ENCODE measurements around the gene SLC43A2. TPM values are rescaled to one million over a fixed set of nuclear protein-coding genes. Genes with fewer than 3 reads are reported as not detected.

Gene SLC43A2
- total and polyA plus RNA-seq, 2 donors (not counting 3 experiments of a cell fraction or from before 2014, with no cell fraction given), result 41.7 to 52.0 TPM

- H3K79me2 ChIP-seq (ENCODE audit: control insufficient read depth, insufficient read depth, low read length), result no peaks in the 10 kb centered on the region
- BruUV-seq (replicated peaks), result no TSS peak
- H3K27ac ChIP-seq (ENCODE audit: insufficient read depth, low read depth, low read length), result no peak overlapping the region
- ChIA-PET CTCF (interaction anchor here (2.3 kb wide), 1 partner anchor 46 kb away, joined by 10 read pairs; no protein-coding TSS in a partner anchor), POLR2A (no interaction called here)
- FAIRE-seq (no peak), DNase-seq (ENCODE audit: low read depth, low spot score) (no peak)
- peaks cover 0 to 5% of the 10 kb centered on the region in 2 experiments for H3K36me3 ChIP-seq (ENCODE audit: control insufficient read depth in 2 of 2, extremely low read depth in 1 of 2, insufficient read depth in 2 of 2, low read length in 2 of 2)
- no peak for TF ChIP-seq EZH2 (IDR thresholded peaks at IDR 0.05; ENCODE audit: borderline replicate concordance, low read depth, low read length, severe bottlenecking)
- no peak for TF ChIP-seq POLR2A (IDR thresholded peaks at IDR 0.05; ENCODE audit: low read depth, low read length)
- TF ChIP-seq MYC (IDR thresholded peaks at IDR 0.05; ENCODE audit: low read depth, low read length), result no peak
- no peak overlapping the region for H2AFZ ChIP-seq (ENCODE audit: low read depth, low read length)
- no peaks in the 10 kb centered on the region for H3K9me1 ChIP-seq (replicated peaks; ENCODE audit: control insufficient read depth, extremely low read depth, insufficient read depth, low read length)
- no peak overlapping the region for H3K4me3 ChIP-seq (replicated peaks in 1 of 3; ENCODE audit: insufficient read depth in 1 of 3, low read depth in 1 of 3, low read length in 3 of 3)
- intact Hi-C loops (cut with micrococcal nuclease), result no loop called here
- H3K9me3 ChIP-seq (replicated peaks; ENCODE audit: control insufficient read depth, insufficient read depth, low read length), result no peaks in the 10 kb centered on the region
- H3K4me1 ChIP-seq (ENCODE audit: control insufficient read depth, extremely low read depth, insufficient read depth, low read length), result peaks cover 25% of the 10 kb centered on the region
- no peaks in the 10 kb centered on the region for H3K27me3 ChIP-seq (ENCODE audit: control insufficient read depth in 2 of 2, insufficient read depth in 2 of 2, low read length in 2 of 2)
- H3K9ac ChIP-seq (replicated peaks; ENCODE audit: extremely low read depth, insufficient read depth, low read length), result no peak overlapping the region
- no peaks in the 10 kb centered on the region for H4K20me1 ChIP-seq (replicated peaks; ENCODE audit: control insufficient read depth, extremely low read depth, insufficient read depth, low read length)
- no peak overlapping the region for H3K4me2 ChIP-seq (ENCODE audit: insufficient read depth, low read length)
- dilution Hi-C loops (cut with MboI; ENCODE audit: extremely low pct_ligation_motif_present, low sequenced_read_pairs), result no loop called here
Measured at GRCh38 chr17:1620486-1620885, 8.1 kb downstream of the SLC43A2 start.

GRCh38 chr17:1617620-1618174, 10.9 kb downstream of the SLC43A2 start:
- Histone ChIP-seq H4K20me1 (replicated peaks; ENCODE audit: control insufficient read depth, extremely low read depth, insufficient read depth, low read length) (no peaks in the 10 kb centered on the region), H3K79me2 (ENCODE audit: control insufficient read depth, insufficient read depth, low read length) (no peaks in the 10 kb centered on the region), H3K27ac (ENCODE audit: insufficient read depth, low read depth, low read length) (peak overlapping the region; percentile 80), H3K27me3 (ENCODE audit: control insufficient read depth in 2 of 2, insufficient read depth in 2 of 2, low read length in 2 of 2) (no peaks in the 10 kb centered on the region), H3K9ac (replicated peaks; ENCODE audit: extremely low read depth, insufficient read depth, low read length) (peak overlapping the region; percentile 41), H2AFZ (ENCODE audit: low read depth, low read length) (peak overlapping the region; percentile 49), H3K36me3 (ENCODE audit: control insufficient read depth in 2 of 2, extremely low read depth in 1 of 2, insufficient read depth in 2 of 2, low read length in 2 of 2) (peaks cover 0 to 3% of the 10 kb centered on the region in 2 experiments), H3K4me3 (replicated peaks in 1 of 3; ENCODE audit: insufficient read depth in 1 of 3, low read depth in 1 of 3, low read length in 3 of 3) (no peak overlapping the region), H3K9me3 (replicated peaks; ENCODE audit: control insufficient read depth, insufficient read depth, low read length) (no peaks in the 10 kb centered on the region), H3K4me2 (ENCODE audit: insufficient read depth, low read length) (peak overlapping the region; percentile 14), H3K9me1 (replicated peaks; ENCODE audit: control insufficient read depth, extremely low read depth, insufficient read depth, low read length) (no peaks in the 10 kb centered on the region), H3K4me1 (ENCODE audit: control insufficient read depth, extremely low read depth, insufficient read depth, low read length) (peaks cover 19% of the 10 kb centered on the region)
- DNase-seq (ENCODE audit: low read depth, low spot score) (peak; percentile 87), FAIRE-seq (peak; percentile 98)
- dilution Hi-C loops (cut with MboI; ENCODE audit: extremely low pct_ligation_motif_present, low sequenced_read_pairs), result no loop called here
- POLR2A ChIA-PET, result no interaction called here
- BruUV-seq (replicated peaks), result TSS peak; percentile 72
- CTCF ChIA-PET, result interaction anchor here (1.0 to 5.7 kb wide), 9 partner anchors 9 to 42 kb away, joined by 4 to 100 read pairs (median 10); partner anchors contain the start of genes SCARF1 and SLC43A2
- intact Hi-C loops (cut with micrococcal nuclease), result loop anchor here (1.0 to 2.0 kb wide), 2 partner anchors 8 to 27 kb away; no protein-coding TSS in a partner anchor
- TF ChIP-seq FOS (IDR thresholded peaks at IDR 0.05; ENCODE audit: borderline replicate concordance, insufficient read depth, low read length) (peak; percentile 64), CTCF (IDR thresholded peaks at IDR 0.05; ENCODE audit: extremely low read depth in 1 of 2, insufficient read depth in 1 of 2, low read depth in 1 of 2, low read length in 2 of 2) (no peak), GATA2 (IDR thresholded peaks at IDR 0.05; ENCODE audit: insufficient read depth, insufficient read length, low read depth, low read length) (no peak), POLR2A (IDR thresholded peaks at IDR 0.05; ENCODE audit: low read depth, low read length) (peak; percentile 52), EZH2 (IDR thresholded peaks at IDR 0.05; ENCODE audit: borderline replicate concordance, low read depth, low read length, severe bottlenecking) (no peak), JUN (IDR thresholded peaks at IDR 0.05; ENCODE audit: borderline replicate concordance, insufficient read depth, insufficient read length, low read depth) (peak; percentile 61), POLR2AphosphoS5 (IDR thresholded peaks at IDR 0.05; ENCODE audit: insufficient read depth, low read depth, low read length) (peak; percentile 63), MAX (IDR thresholded peaks at IDR 0.05; ENCODE audit: insufficient read depth, insufficient read length) (no peak), MYC (IDR thresholded peaks at IDR 0.05; ENCODE audit: low read depth, low read length) (no peak)

Measured in endothelial cell of umbilical vein (primary cell).